GM19193 (cell line): ENCODE data around the gene PIGQ.

Experiments used
- POLR2A ChIP-seq: IDR thresholded peaks from 4 replicates; pipeline ENCODE4 v1.6.1; 2011; ENCODE audit not compliant: insufficient read depth, insufficient read length; ENCODE audit errors: extremely low read depth

Gene PIGQ

DNA sequence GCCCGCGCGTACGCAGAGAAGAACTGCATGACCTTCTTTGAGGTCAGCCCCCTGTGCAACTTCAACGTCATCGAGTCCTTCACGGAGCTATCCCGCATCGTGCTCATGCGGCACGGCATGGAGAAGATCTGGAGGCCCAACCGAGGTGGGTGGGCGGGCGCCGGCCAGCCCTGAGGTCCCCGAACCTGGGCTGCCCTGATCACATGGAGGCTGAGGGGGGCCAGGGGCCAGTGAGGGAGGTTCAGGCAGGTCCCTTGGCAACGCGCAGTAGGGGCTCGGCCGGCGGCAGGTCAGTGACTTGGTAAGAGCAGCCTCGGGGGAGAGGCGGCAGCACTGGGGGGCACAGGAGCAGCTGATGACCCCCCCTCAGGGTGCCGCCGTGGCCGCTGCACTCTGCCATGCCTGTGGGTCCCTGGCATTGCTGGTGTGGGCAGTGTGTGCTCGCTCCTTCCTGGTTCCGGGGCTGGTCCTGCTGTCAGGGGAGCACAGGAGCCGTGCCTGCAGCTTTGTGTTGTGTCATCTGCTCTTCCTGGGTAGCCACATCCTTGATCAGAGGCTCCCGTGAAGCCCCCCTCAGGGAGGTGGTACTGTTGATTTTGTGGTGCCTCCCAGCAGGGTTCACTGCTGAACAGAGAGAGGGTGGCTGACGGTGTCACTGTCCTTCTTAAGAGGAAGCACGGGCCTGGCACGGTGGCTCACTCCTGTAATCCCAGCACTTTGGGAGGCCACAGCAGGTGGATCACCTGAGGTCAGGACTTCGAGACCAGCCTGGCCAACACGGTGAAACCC lies 56.4 kb downstream of the PIGQ start:
- no peak for TF ChIP-seq POLR2A

DNA sequence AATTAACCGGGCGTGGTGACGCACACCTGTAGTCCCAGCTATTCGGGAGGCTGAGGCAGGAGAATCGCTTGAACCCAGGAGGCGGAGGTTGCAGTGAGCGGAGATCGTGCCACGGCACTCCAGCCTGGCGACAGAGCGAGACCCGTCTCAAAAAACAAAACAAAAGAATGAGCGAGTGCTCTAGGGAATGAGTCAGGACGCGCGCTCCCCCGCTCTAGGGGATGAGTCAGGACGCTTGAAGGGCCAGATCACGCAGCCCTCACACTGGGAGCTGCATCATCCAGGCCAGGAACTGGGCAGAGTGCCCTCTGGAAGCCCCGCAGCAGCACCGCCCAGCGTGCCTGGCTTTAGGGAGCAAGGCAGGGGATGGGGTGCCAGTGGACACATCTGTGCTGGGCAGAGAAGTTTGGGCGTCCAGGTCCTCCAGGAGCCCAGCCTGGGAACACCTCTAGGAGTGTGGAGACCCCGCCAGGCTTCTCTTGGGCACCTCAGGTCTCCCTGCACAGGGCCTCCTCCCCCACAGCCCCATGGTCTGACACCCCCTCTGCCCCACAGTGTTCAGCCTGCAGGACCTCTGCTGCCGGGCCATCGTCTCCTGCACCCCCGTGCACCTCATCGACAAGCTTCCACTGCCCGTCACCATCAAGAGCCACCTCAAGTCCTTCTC lies 57.2 kb downstream of the PIGQ start:
- no peak for TF ChIP-seq POLR2A

GRCh38 chr16:627454-628239 lies 57.9 kb downstream of the PIGQ start:
- no peak for TF ChIP-seq POLR2A

DNA sequence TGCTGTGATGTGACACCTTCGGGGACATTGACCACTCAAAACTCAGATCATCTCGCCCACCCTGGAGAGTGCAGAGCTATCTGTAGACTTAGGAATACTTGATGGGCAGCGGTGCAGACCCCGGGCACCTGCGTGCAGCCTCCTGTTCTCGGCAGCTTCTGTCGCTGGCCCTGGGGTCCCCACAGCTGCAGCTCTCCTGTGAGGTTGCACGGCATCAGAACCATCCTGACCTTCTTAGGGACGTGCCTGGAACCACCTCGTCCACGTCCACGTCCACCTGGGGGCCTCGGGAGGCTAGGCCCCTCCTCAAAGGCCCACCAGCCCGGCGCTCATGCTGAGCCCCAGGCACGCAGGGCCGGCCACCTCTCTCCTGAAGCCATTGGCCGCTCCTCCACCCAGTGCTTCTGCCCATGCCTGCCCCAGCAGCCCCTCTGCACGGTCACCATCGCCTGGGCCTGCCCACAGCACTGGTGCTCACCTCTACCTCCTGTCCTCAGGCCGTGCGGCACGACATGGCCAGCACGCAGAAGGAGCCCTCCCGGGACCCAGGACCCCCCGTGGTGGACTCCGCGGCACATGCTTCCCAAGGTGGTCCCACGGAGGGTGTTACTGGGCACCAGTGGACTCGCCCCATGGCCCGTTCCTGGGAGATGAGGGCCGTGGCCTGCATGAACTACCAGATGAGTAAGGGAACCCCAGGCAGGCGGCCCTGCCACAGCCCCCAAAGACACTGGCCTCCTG lies 58.7 kb downstream of the PIGQ start:
- no peak for TF ChIP-seq POLR2A

DNA sequence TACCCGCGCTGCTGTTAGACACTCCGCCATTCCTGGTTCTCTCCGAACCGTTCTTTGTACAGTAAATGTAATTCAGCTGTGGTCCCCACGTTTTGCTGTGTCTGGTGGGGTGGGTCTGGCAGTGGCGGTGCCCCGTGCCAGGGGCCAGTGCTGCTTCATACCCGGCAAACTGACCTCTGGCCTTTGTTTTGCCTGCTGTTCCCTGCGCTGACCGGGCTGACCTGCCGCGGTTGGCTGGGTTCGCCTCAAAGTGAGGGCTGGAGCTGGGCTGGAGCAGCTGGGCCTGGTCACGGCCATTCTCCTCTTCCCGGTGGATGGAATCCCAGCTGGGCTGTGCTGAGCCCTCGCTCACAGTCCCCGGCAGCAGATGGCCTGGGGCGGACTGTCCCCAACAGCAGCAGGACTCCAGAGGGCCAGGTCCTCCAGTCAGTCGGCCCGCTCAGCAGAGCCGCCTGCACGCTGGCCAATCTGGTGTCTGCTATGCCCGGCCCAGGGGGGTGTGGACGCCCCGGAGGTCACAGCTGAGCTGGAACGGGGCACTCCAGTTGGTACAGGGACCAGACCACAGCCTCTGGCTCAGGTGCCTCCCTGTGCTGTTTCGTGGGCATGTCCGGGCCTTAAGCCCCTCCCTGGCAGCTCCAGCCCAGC lies 59.5 kb downstream of the PIGQ start:
- no peak for TF ChIP-seq POLR2A

- TF ChIP-seq POLR2A, result no peak
Observed at GRCh38 chr16:629833-630248, 60.1 kb downstream of the PIGQ start.

DNA sequence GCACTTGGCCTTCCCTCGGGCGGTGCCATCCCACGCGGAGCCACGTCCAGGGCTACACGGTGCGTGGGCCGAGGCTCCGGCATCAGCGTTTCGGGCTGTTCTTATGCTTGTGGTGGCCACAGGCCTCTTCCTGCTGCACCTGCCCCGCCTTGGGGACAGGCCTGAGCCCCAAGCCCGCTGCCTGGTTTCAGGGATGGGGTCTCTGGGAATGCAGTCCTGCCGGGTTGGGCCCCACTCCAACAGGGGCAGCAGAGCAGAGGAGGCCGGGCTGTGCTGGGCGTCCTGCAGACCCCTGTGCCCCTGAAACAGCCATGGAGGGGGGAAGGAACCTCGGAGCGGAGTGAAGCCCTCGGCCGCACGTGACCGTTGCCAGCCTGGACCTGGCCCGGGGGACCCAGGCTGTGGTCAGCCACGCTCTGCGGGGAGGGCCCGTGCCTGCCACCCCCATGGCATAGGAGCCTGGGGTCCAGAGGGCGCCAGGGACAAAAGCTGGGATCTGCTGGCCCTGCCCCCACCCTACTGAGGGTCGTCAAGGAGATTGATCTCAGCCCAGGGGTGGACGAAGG lies 60.6 kb downstream of the PIGQ start:
- TF ChIP-seq POLR2A, result no peak

DNA sequence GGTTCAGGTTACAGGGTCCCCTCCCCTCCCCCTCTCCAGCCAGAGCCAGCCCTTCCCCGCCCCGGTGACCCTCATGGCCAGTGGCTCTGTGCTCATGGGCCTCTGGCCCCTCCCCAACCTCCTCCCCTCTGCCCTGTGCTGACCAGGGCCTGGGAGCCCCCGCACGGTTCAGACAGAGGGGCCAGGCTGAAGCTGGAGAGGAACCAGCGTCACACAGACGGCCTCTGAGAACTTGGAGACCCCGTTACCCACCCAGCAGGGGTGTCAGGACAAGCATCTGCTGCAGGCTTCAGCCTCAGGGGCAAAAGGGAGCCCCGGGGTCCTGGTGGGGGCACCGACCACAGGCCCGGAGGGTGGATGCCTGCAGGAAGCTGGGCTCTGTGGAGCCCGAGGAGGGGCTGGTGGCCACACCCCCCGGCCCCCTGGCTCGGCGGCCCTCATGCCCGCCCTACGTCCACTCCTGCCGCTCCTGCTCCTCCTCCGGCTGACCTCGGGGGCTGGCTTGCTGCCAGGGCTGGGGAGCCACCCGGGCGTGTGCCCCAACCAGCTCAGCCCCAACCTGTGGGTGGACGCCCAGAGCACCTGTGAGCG lies 61.1 kb downstream of the PIGQ start, which contains the start of gene WFIKKN1:
WFIKKN1 (plus strand) TSS at position 171 of the 591 bp plus-strand sequence; CDS start at position 440, 269 bp downstream.
- no peak for TF ChIP-seq POLR2A

DNA sequence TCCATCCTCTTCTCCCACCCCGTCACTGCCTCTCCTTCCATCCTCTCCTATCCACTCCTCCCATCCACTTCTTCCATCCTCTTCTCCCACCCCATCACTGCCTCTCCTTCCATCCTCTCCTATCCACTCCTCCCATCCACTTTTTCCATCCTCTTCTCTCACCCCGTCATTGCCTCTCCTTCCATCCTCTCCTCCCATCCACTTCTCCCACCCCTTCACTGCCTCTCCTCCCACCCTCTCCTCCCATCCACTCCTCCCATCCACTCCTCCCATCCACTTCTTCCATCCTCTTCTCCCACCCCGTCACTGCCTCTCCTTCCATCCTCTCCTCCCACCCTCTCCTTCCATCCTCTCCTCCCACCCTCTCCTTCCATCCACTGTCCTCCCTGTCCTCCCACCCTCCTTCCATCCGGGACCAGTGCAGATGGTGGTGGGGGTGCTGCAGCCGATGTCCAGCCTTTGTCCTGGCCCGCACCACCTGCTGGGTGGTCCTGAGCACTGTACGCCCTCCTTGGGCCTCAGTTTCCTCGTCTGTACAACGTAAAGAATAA lies 62.1 kb downstream of the PIGQ start:
- no peak for TF ChIP-seq POLR2A

DNA sequence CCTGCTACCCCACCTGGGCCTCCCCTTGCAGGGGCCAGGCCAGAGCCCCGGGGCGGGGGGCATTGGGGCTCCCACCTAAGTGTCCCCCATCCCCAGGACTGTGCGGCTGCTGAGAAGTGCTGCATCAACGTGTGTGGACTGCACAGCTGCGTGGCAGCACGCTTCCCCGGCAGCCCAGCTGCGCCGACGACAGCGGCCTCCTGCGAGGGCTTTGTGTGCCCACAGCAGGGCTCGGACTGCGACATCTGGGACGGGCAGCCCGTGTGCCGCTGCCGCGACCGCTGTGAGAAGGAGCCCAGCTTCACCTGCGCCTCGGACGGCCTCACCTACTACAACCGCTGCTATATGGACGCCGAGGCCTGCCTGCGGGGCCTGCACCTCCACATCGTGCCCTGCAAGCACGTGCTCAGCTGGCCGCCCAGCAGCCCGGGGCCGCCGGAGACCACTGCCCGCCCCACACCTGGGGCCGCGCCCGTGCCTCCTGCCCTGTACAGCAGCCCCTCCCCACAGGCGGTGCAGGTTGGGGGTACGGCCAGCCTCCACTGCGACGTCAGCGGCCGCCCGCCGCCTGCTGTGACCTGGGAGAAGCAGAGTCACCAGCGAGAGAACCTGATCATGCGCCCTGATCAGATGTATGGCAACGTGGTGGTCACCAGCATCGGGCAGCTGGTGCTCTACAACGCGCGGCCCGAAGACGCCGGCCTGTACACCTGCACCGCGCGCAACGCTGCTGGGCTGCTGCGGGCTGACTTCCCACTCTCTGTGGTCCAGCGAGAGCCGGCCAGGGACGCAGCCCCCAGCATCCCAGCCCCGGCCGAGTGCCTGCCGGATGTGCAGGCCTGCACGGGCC lies 62.9 kb downstream of the PIGQ start:
- TF ChIP-seq POLR2A, result no peak

DNA sequence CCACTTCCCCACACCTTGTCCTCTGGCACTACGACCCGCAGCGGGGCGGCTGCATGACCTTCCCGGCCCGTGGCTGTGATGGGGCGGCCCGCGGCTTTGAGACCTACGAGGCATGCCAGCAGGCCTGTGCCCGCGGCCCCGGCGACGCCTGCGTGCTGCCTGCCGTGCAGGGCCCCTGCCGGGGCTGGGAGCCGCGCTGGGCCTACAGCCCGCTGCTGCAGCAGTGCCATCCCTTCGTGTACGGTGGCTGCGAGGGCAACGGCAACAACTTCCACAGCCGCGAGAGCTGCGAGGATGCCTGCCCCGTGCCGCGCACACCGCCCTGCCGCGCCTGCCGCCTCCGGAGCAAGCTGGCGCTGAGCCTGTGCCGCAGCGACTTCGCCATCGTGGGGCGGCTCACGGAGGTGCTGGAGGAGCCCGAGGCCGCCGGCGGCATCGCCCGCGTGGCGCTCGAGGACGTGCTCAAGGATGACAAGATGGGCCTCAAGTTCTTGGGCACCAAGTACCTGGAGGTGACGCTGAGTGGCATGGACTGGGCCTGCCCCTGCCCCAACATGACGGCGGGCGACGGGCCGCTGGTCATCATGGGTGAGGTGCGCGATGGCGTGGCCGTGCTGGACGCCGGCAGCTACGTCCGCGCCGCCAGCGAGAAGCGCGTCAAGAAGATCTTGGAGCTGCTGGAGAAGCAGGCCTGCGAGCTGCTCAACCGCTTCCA lies 63.7 kb downstream of the PIGQ start:
- no peak for TF ChIP-seq POLR2A
